GM18858 (cell line): ENCODE results near the gene ITPRIP.
A peak's percentile ranks its signal among the peaks of the same experiment; 100 is the strongest.

Source experiments
- ATAC-seq: cut with Tn5 transposase; IDR thresholded peaks from one replicate; pipeline ENCODE4 v1.9.1; 2021; ENCODE audit not compliant: unreplicated experiment

Gene ITPRIP

DNA sequence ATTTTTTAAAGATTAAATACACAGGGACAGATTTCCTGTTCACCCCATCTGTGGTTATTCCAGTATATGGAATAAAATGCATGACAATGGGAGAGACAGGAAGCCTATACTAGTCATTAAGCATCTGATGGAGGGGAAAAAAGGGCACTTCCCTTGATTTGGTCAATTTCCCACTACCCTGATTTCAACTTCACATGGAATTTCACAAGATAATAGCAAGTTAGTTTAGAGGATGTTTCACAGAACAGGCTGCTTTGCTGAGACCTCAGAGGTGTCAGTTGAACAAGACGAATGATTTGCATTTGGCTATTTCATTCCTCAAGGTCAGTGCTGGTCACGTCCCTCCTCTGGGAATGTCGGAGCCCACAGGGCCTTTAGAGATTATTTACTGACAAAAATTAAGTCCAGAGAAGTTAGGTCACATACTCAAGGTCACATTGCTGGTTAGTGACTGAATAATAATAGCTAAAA, 4.7 kb upstream of the ITPRIP start:
- no peak for ATAC-seq

DNA sequence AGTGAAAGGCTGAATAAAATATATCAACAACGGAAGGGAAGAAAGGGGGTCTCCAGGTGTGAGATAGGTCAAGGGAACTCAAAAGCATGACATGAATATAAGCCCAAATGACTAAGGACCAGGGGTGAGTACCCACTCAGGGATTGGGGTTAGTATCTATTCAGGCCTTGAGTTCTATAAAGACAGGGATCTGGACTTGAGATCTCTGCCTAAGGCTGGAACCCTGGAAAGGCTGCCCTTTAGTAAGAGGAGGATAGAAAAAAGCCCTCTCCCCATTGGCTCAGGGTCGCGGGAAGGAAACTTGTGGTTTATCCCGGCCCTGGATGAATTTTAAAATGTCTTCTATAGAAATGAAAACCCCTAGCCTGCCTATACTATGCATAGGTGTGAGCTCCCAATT, 2.4 kb upstream of the ITPRIP start:
- ATAC-seq, result no peak

DNA sequence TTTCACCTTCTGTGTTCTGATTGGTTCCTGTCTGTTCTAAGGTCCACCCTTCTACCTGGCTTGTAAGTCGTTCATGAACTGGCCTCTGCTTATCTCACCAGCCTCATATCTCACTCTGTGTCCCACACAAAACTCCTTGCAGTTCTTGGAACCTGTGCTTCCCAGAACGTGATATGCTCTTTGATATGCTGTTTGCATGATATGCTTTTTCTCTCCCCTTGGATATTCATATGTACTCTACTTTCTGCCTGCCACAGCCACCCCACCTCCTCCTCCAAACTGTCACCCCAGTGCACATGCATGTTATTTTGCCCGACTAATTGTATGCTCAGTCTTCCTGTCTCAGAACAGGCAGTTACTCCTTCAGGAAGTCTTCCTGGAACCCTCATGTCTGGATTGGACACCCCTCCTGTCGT, 1.9 kb upstream of the ITPRIP start:
- ATAC-seq, result no peak

DNA sequence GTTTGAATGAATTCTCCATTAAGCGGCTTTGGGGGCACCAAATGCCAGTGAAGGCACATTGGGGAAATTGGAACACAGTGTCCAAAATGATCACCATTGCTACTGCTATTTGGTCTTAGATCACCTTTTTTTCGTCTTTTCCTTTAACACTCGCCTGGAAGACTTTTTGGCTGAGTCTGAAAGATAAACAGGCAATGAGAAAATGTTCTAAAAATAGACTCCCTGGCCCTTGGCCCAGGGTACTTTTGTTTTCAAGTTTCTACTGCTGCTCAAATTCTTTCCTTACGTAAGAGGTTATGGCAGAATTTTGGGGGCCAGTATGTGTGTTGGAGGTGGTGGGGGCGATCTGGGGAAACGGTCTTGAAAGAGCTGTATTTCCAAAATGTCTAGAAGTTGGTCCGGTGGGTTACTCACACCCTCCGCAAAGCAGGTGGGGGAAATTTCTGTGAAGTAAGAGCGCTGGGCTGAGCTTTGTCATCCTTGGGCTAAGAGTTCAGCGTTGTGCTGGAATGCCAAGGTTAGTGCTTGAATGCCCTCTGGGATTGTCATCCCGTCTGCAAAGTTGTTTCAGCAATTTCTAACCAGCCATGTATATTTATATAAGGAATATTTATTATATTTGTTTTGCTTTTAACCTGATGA, 1.3 kb upstream of the ITPRIP start:
- no peak for ATAC-seq

DNA sequence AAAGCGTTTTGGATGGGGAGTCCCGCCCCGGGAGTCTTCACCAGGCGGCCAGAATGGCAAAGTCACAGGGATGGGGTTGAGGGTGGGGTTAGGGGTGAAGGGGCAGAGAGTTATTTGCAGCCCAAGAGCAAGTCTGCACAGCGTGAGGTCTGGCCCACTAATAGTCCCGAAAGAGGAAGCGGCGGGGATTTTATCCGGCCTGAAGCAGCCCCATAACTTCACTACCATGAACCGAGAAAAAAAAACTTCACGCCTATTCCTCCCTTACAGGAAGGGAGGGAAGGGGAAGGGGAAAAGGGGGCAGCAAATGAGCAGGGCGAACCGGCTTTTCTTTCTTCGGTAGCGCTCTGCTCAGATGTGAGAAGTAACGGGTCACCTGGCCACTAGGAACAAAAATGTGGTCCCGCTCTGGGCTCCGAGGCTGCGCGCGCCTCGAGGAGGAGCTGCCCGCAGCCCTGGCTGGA, 712 bp downstream of the ITPRIP start:
- peak; percentile 29 for ATAC-seq

DNA sequence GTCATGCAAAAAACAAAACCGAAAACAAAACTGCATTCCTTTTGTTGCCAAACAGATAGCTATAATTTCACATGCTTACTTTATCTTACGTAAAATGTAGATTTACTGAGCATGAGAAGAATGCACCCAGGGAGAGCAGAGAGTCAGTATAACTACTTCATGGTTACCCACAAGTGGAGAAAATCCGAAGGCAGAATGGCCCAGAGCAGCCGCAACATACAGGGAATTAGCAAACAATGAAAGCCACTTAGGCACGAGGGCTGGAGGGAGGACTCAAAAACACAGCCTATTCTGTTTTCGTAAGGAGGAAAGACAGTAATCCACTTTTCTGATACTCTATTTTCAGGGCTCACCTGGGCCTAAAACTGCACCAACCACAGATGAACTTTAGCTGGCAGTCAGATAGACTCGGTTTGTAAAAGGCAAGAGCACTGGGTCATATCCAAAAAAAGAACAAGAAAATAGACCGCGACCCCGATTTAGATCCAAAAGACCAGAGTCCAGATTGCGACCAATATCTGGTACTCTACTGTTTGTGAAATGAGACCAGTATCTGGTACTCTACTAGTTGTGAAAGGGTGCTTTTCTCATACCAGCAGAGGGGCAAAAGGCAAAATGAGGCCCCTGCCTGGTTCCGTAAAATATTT, 1.3 kb downstream of the ITPRIP start:
- ATAC-seq, result peak; percentile 22

DNA sequence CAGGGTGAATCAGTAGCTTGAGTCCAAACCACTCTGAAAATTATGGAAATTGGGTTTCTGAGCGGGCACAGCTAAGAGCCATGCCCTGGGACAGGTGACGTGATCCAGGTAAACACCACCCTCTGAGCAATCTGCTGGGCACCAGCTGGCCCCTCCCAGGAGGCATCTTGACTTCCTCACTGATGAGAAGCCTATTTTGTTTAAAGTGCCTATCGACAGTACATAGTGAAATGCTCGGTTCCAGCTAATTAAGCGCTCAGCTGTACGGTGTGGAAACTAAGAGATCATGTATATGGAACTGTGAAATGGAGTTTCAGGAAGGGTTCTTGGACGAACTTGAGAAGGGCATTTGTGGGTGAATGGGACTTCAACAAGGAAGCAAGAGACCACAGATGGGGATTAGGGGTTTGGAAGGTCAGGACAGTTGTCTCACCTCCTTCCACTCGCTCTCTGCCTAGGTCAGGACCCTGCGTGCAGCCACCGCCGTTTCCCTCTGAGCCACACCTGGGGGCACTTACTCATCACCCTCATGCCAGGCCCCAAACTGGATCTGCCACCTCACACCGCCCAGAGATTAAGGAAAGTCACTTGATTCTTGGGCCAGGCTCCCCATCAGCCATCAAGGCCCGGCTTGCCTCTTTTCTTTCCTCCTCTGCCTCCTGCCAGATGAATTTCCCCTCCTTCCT, 3.2 kb downstream of the ITPRIP start:
- ATAC-seq, result no peak

DNA sequence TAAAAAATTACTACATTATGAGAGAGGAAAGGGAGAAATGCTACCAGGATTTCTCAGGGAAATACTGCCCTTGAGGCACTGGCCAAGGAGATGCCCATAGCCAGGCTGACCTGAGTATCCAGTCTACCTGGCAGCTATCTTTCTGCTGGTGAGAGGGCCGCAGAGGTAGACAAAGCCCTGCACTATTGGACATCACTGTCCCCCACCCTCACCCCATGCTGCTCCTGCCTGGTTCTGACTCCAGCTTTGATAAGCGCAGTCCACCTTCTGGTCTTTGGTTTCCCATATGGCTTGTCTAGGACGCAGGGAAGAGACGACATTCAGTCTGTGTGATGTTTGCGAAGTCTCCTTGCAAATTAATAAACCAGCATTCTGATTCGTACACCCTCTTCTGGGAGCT, 3.7 kb downstream of the ITPRIP start:
- ATAC-seq, result no peak

DNA sequence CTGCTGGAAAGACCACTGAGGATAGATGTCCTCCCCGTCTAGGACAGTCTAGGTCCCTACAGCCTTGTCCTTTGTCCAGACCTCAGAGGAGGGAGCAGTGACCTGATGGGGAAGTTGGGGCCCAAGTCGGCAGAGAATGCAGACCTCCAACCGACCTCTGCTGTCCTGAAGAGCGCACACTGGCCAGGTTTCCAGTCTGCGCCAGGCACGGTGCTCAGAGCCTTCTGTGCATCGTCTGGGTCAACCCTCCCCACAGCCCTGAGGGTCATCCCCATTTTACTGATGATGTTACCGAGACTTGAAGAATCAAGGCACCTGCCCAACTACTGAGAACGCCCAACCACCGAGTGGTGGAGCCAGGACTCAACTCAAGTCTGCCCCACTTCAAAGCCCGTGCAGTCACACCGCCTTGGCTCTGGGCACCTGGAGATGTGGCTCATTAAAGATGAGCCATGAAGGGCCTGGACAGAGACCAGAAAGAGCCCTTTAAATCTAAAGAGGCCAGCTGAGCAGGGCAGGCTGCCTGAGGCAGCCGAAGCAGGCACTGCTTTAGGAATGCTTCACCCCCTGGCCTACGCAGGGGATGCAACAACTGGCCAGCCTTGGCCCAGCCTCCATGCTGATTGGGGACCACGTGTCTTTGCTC, 4.4 kb downstream of the ITPRIP start:
- ATAC-seq, result no peak

DNA sequence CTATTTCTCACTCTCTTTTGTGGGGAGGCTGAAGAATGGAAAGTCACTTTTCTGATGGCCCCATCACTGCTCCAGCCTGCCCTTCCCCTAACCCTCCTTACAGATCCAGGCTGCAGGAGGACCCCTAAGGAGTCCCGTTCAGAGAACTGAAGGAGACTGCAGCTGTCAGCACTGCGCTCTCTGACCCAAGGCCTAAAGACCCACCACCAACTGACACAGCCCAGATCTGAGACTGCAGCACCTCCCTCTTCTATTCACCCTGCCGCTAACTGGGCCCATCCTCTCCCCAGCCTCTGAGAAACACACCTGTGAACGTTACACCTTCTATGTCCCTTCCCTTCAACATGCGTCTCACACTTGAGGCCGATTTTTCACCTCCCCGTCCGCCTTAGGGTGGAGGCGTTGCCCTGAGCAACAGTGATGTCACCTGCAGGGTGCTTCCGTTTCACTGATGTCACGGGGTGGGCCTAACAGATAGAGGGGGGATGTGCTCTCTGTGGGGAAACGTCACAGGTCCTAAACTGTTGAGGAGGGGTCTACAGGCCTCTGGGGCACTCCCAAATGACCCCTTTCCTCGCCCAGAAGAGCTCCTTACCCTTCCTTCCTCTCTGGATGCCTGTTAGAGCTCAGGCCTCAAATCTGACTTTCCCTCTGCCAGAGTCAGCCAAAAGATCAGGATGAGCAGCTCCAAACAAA, 5.1 kb downstream of the ITPRIP start:
- no peak for ATAC-seq

DNA sequence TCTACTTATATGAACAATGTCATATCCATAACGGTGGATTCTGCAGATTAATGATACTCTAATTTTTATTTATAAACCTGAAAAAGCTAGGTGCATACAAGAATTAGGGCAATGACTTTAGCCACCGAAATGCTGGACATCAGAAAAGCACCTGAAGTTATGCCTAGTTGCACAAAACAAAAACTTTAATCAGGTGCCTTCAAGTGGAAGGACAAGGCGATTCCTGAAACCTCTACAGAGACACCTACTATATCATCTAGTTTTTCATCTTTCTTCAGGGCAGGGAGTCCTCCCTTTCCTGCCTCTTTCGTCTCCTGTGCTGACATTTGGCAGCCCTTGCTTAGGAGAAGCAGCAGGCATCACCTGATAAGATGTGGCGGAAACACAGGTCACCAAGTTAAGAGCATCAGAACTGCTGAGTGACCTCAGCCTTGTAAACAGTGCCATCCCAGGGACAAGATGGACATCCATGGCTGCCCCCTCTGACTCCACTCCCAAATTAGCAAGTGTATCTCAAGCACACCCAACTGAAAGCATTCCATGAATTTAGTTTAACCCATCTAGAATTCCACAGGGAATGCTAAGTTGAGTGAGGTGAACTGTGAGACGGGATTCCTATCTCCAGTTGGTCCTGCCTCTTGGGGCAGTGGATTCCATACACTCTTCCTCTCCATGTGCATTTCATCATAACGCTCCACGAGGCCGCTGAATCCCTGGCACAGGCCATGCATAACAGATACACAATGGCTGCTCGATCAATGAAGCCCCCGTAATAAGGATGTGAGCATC, 5.8 kb downstream of the ITPRIP start:
- ATAC-seq, result no peak

DNA sequence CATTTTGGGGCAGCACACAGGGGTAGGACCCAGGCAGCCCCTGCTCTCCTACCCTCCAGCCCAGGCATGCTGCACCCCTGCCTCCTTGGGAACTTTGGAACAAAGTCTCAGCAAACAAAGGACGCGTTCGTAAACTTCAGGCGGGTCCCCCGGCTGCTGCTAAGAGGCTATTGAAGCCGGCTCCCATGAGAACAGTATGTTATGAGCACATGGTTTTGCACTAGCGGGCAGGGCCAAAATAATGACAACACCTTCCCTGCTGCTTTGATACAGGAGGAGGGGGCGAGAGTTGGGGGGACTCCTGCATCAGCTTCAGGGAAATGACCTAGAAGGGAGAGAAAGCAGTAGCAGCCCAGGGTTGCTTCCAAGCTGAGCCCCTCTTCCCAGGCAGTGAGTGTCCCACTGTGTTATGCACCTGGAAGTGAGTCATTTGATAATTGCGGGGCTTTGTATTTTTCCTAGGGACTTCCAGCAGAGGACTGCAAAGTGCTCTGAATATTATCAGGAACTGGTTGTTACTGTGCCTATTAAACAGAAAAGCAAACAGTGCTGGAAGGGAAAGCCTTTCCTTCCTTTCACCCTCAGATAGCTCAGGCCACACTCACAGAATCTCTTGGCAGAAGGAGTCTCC, 6.9 kb downstream of the ITPRIP start:
- ATAC-seq, result no peak

DNA sequence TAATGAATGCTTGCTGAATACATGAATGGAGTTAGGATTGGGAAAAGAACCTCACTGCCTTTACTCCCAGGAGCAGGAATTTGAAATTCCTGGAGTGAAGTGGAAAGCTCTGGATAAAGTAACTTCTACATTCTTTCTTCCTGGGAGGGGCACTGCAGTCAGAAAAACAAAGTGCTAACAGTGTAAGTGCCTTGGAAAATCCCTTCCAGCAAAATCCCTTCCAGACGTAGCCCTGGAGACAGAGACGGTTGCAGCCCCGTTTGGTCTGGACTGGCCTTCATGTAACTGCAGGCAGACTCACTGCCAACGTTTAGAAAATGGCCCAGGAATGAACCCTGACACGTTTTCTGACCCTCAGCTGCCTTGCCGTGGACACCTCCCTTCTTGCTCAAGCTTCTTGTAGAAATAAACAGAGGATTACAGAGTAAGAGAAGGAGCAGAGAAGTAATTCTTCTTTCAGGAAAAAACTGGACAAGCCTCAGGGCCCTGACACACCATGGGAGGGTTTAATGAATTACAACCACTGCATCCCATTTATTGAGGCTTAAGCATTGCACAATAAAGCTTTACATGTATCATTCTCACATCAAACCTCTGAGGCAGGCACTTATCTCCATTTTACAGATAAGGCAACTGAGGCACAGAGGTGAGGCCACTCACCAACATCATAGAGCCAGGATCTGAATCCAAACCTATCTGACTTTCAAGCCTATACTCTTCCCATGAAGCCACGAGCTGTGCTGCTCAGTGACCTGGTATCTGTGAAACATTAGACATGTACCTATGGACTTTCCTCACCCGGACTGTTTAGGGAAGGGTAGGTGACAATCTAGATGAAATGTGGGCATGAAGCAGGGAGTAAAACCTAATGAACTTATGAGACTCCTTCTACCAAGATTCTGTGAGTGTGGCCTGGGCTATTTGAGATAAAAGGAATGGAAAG, 7.8 kb downstream of the ITPRIP start:
- no peak for ATAC-seq

DNA sequence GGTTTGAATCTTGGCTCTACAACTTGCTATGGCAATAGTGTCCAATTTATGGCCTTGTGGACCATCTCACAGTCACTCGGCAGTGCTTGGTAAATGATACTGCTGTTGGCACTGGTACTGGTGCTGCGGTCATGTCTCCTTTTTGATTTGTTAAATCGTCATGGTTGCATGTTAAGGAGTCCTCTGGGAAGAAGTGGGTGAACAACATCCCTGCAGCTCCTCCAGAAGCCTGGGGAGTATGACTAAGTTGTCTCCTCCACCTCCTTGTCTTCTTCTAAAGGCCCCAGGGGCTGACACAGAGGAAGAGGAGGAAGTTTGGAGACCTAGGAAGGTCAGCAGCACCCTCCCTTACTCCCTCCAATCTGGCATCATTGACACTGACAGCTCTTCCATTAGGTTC, 8.5 kb downstream of the ITPRIP start:
- ATAC-seq, result no peak

DNA sequence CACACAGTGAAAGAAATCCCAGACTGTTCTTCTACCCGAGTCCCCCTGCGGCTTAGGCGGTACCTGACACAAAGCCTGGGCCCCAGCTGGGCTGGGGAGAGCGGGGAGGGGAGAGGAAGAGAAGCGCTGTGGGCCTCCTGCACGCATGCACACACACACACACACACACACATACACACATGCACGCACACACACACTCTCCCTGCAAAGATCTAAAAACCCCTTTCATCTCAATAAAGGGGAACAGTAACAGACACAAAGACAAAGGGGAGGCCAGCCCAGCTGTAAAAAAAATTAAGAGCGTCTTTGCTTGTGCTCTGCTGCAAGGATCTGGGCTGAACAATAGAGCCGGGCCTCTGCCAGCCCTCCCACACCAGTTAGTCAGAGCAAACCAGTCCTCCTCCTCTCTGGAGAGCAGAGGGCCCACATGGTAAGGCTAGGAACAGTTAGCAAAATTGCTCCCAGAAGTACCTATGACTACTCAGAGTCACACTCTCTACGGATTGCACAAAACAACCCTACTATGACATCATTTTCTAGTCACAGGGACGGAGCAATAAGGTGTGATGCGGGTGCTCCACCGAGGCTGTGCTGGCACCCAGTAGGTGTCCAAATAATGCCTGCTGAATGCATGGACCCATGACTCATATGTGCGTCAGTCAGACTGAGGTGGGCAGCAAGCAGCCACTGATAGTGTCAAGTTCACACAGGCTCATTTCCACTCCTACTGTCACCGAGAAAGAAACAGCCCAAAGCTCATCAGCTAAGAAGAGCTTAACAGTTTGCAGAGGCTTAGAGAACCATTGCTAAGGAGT, 9.2 kb downstream of the ITPRIP start:
- peak; percentile 43 for ATAC-seq

DNA sequence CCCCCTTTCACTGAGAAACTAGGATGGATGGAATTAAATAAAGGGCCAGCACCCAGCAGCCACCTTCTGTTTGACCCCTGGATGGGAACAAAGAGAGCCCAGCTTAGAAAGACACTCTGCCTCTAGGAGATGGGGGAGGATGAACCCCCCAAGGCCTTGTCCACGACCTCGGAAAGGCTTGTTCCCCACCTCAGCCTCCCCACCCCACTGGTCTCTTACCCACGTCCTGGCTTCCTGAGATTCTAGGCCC, 9.7 kb downstream of the ITPRIP start:
- no peak for ATAC-seq

DNA sequence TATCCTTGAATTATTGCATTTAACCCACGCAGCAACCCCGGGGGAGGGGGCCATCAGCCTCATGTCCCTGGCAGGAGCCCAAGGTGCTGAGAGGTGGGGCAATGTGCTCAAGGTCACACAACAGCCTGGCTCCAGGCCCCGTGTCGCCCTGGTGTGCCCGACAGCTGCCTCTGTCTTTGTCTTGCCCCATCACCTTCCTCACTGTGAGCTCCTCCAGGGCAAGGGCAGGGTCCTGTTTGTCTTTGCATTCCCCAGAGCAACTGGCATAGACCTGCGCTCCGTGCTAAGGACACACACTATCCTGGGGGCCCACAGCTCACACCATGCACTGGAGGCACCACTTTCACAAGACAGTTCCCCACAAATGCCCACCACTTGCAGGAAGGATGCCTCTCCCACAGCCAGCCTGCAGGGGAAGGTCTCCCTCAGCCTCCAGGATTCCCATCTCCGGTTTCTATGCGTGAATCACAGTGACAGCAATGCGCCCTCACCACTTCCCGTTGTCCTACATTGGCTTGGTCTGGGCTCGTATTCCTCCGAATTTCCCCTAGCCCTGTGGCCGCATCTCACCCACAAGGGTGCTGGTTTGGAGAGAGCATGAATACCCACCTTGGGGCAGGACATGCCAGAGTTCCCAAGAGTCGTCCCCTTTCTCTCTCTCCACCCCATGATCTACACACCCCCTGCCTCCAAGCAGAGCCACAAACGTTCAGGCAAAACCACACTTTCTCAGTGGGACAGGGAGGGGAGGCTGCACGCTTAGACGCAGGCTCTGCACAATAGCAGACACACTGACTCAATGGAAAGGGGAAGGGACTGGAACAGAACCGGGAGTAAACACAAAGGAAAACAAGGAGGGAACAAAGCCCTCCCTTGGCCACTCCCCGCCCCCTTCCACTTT, 10.3 kb downstream of the ITPRIP start:
- ATAC-seq, result no peak
